Measurements from ENCODE around the gene TCP1.
"Not testable (repeated sequence)": the region's sequence is repeated elsewhere in the genome, so short reads cannot be mapped to it uniquely, and the experiment has no call there.

The TCP1 gene

GRCh38 chr6:159789377-159790148 lies at the start of gene TCP1:
Gene TCP1, minus strand, starts transcription at chr6:159789602. Its CDS starts 134 bp downstream, at chr6:159789468.
- FAIRE-seq: peak; percentile 78

- no peak for FAIRE-seq
Observed at GRCh38 chr6:159838020-159838744, 48.8 kb upstream of the TCP1 start.

- no peak for FAIRE-seq
Observed at GRCh38 chr6:159837511-159837910, 48.1 kb upstream of the TCP1 start.

- no peak for FAIRE-seq
Observed at GRCh38 chr6:159836718-159837490, 47.5 kb upstream of the TCP1 start.

GRCh38 chr6:159833997-159834603 lies 44.7 kb upstream of the TCP1 start:
- no peak for FAIRE-seq

GRCh38 chr6:159833556-159833955 lies 44.2 kb upstream of the TCP1 start:
- no peak for FAIRE-seq

- FAIRE-seq: no peak
Observed at GRCh38 chr6:159832946-159833345, 43.5 kb upstream of the TCP1 start.

- no peak for FAIRE-seq
Observed at GRCh38 chr6:159831373-159831679, 41.9 kb upstream of the TCP1 start.

- no peak for FAIRE-seq
Observed at GRCh38 chr6:159830501-159831372, 41.3 kb upstream of the TCP1 start.

- no peak for FAIRE-seq
Observed at GRCh38 chr6:159829526-159829925, 40.1 kb upstream of the TCP1 start.

GRCh38 chr6:159828074-159828473 lies 38.7 kb upstream of the TCP1 start:
- no peak for FAIRE-seq

- FAIRE-seq: no peak
Observed at GRCh38 chr6:159826968-159827647, 37.7 kb upstream of the TCP1 start.

GRCh38 chr6:159826004-159826403 lies 36.6 kb upstream of the TCP1 start:
- no peak for FAIRE-seq

GRCh38 chr6:159824690-159825089 lies 35.3 kb upstream of the TCP1 start:
- FAIRE-seq: not testable (repeated sequence)

GRCh38 chr6:159823953-159824352 lies 34.6 kb upstream of the TCP1 start:
- no peak for FAIRE-seq

- no peak for FAIRE-seq
Observed at GRCh38 chr6:159821726-159822125, 32.3 kb upstream of the TCP1 start.

- FAIRE-seq: no peak
Observed at GRCh38 chr6:159821122-159821521, 31.7 kb upstream of the TCP1 start.

- FAIRE-seq: no peak
Observed at GRCh38 chr6:159819932-159820640, 30.7 kb upstream of the TCP1 start.

- no peak for FAIRE-seq
Observed at GRCh38 chr6:159819098-159819497, 29.7 kb upstream of the TCP1 start.

- FAIRE-seq: no peak
Observed at GRCh38 chr6:159817951-159818739, 28.7 kb upstream of the TCP1 start.
